Neural crest cell (in vitro differentiated cells): ENCODE data around the gene RPAP3. TPM values are rescaled to one million over a fixed set of nuclear protein-coding genes. Genes with fewer than 3 reads are reported as not detected.

Experiments used
- DNase-seq: peaks from one replicate; pipeline ENCODE4 v3.0.0; 2021; ENCODE audit warnings: low read depth, mixed read lengths, low spot score
- H3K27ac Mint-ChIP-seq: one replicate; pipeline ENCODE4 v1.8.0; 2021; ENCODE audit warnings: mild to moderate bottlenecking, mixed read lengths; ENCODE audit not compliant: unreplicated experiment
- H3K27me3 Mint-ChIP-seq: 2 replicates; pipeline ENCODE4 v1.8.0; 2021; ENCODE audit warnings: low read depth, mild to moderate bottlenecking, mixed read lengths
- H3K36me3 Mint-ChIP-seq: 2 replicates; pipeline ENCODE4 v1.8.0; 2021; ENCODE audit warnings: low read depth, mild to moderate bottlenecking, mixed read lengths
- H3K4me1 Mint-ChIP-seq: 2 replicates; pipeline ENCODE4 v1.8.0; 2021; ENCODE audit warnings: mixed read lengths
- H3K4me3 Mint-ChIP-seq: one replicate; pipeline ENCODE4 v1.8.0; 2021; ENCODE audit warnings: mild to moderate bottlenecking, mixed read lengths
- H3K9me3 Mint-ChIP-seq: 2 replicates; pipeline ENCODE4 v1.8.0; 2021; ENCODE audit warnings: mixed read lengths
- CTCF ChIP-seq: fragments of 200-600 bp; sonication (generic); conservative IDR thresholded peaks from 2 replicates; pipeline ENCODE4 v1.5.0; 2021; ENCODE audit warnings: antibody characterized with exemption, mild to moderate bottlenecking
- total RNA-seq: library from RNA; stranded (reverse); gene quantifications from 2 replicates; pipeline ENCODE4 v1.2.1, GENCODE V29; 2021

RPAP3 gene
- total RNA-seq, 1 donor from 2014 or later, result 49.4 TPM

GRCh38 chr12:47736877-47737676 lies 31.2 kb upstream of the RPAP3 start:
- Mint-ChIP-seq H3K4me1 (peaks cover 21% of the 10 kb centered on the region), H3K36me3 (no peaks in the 10 kb centered on the region), H3K4me3 (no peak overlapping the region), H3K27me3 (no peaks in the 10 kb centered on the region), H3K27ac (peak overlapping the region; percentile 97), H3K9me3 (no peaks in the 10 kb centered on the region)
- DNase-seq, result no peak
- no peak for TF ChIP-seq CTCF

GRCh38 chr12:47736216-47736615 lies 30.4 kb upstream of the RPAP3 start:
- H3K36me3 Mint-ChIP-seq, result no peaks in the 10 kb centered on the region
- H3K27ac Mint-ChIP-seq, result no peak overlapping the region
- H3K27me3 Mint-ChIP-seq, result no peaks in the 10 kb centered on the region
- no peak for DNase-seq
- H3K9me3 Mint-ChIP-seq, result no peaks in the 10 kb centered on the region
- no peak for TF ChIP-seq CTCF
- no peak overlapping the region for H3K4me3 Mint-ChIP-seq
- peaks cover 21% of the 10 kb centered on the region for H3K4me1 Mint-ChIP-seq

GRCh38 chr12:47735649-47736048 lies 29.8 kb upstream of the RPAP3 start:
- no peak for TF ChIP-seq CTCF
- H3K36me3 Mint-ChIP-seq, result no peaks in the 10 kb centered on the region
- H3K4me3 Mint-ChIP-seq, result no peak overlapping the region
- peak overlapping the region; percentile 67 for H3K27ac Mint-ChIP-seq
- no peaks in the 10 kb centered on the region for H3K27me3 Mint-ChIP-seq
- H3K4me1 Mint-ChIP-seq, result peaks cover 21% of the 10 kb centered on the region
- H3K9me3 Mint-ChIP-seq, result no peaks in the 10 kb centered on the region
- DNase-seq, result no peak

GRCh38 chr12:47734725-47735480 lies 29.1 kb upstream of the RPAP3 start:
- no peak for TF ChIP-seq CTCF
- H3K4me3 Mint-ChIP-seq, result no peak overlapping the region
- DNase-seq, result no peak
- H3K9me3 Mint-ChIP-seq, result no peaks in the 10 kb centered on the region
- no peaks in the 10 kb centered on the region for H3K27me3 Mint-ChIP-seq
- H3K4me1 Mint-ChIP-seq, result peaks cover 26% of the 10 kb centered on the region
- H3K36me3 Mint-ChIP-seq, result no peaks in the 10 kb centered on the region
- peak overlapping the region; percentile 70 for H3K27ac Mint-ChIP-seq

- H3K27ac Mint-ChIP-seq, result peak overlapping the region; percentile 57
- no peaks in the 10 kb centered on the region for H3K36me3 Mint-ChIP-seq
- no peaks in the 10 kb centered on the region for H3K9me3 Mint-ChIP-seq
- no peaks in the 10 kb centered on the region for H3K27me3 Mint-ChIP-seq
- no peak for DNase-seq
- no peak overlapping the region for H3K4me3 Mint-ChIP-seq
- TF ChIP-seq CTCF, result no peak
- peaks cover 33% of the 10 kb centered on the region for H3K4me1 Mint-ChIP-seq
Measured at GRCh38 chr12:47733142-47733541, 27.3 kb upstream of the RPAP3 start.
